CD4-positive, alpha-beta T cell treated with Interleukin-15 for 4 hours (primary cell): ENCODE data around the gene CARS2.
"Not testable (repeated sequence)": the region's sequence is repeated elsewhere in the genome, so short reads cannot be mapped to it uniquely, and the experiment has no call there.

ENCODE experiments used
- DNase-seq: peaks from one replicate; pipeline ENCODE4 v3.0.0-alpha.2; 2020; ENCODE audit warnings: low spot score

The CARS2 gene

DNA sequence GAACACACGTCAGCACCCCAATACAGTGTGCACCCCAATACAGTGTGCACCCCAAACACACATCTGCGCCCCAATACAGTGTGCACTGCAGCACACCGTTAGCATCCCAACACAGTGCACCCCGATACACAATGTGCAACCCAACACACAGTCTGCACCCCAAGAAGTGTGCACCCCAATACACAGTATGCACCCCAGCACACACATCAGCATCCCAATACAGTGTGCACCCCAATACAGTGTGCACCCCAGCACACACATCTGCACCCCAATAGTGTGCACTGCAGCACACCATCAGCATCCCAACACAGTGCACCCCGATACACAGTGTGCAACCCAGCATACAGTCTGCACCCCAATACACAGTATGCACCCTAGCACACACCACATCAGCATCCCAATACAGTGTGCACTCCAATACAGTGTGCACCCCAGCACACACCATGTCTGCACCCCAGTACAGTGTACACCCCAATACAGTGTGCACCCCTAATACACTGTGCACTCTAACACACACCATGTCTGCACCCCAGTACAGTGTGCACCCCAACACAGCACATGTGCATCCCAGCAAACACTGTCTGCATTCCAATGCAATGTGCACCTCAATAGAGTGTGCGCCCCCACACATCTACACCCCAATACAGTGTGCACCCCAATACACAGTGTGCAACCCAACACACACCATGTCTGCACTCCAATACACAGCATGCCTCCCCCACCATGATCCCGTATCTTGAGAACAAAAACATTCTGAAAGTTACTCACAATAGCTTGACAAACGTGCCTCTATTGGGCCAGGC, 855 bp upstream of the CARS2 start:
- DNase-seq = no peak

DNA sequence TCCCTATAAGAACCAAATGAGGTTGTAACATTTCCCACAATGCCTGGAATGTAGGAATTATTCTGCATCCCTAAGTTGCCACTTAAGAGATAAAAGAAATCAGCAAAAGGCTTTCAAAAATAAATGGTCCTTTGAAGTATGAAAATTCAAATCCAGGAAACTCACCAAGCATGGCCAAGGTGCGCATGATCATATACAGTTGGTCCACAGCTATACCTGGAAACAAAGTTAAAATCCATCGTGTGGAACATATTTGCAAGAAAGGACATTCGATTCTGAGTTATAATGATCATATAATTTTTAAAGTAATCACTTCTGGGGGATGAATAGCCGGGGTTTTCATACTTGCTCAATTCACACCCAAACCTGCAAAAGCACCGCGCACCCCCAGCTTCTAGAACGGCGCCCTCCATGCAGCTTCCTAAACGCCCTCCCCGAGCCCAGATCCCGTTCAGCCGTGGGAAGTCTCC, 525 bp downstream of the CARS2 start:
- no peak for DNase-seq

DNA sequence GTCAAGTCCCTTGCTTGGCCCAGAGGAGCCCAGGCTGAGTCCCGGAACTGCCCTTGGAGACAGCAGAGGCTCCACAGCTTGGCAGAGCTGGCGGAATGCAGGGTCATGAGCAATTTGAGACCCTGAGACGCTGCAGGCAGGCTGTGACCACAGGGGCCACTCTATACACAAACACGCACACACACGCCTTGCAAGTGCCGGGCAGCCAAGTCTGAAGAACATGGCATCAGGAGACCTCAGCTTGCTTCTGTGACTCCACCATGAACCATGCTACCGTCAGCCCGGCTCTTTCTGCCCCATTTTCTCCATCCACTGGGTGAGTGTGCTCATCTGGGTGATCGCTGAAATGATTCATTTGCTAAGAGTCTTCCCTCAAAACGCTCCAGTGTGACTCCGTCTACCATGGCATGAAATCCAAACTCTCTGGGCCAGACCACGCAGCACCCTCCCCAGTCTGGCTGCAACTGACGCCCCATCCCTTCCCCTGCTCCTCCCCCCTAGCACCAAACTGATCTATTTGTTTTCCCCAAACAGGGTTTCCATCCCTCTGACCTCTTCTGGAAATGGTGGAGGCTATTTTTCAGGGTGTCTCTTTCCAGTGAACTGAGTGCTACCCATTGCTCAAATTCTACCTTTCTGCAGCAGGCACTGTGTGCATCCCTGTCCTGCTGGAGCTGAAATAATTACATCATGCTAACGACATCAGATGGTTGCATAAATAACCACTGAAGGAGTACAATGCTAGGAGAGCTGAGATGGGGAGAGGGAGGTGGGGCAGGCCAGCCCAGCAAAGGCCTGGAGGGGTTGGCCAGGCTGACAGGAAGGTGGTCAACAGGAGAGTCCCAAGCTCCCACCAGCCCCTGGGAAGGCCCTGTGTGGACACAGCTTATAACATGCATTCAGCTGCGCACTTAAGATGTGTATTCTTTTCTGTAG, 3.1 kb downstream of the CARS2 start:
- no peak for DNase-seq

DNA sequence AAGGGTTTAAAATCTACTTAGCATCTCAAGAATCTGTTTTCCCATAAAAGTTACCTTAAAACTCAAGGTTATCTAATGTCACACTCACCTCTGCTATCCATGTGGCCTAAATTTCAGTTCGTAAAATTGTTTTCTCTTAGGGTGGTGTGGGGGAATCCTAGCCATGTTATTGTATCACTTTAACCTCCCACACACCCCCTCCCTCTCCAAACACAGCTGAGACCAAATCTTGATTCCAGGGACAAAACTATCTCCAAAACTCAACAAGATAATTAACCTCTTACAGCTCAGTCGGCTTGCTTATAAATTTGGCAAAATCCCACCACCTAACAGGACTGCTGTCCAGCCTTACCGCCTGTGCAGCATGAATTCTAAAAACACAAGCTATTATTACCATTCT, 3.8 kb downstream of the CARS2 start:
- DNase-seq = no peak

DNA sequence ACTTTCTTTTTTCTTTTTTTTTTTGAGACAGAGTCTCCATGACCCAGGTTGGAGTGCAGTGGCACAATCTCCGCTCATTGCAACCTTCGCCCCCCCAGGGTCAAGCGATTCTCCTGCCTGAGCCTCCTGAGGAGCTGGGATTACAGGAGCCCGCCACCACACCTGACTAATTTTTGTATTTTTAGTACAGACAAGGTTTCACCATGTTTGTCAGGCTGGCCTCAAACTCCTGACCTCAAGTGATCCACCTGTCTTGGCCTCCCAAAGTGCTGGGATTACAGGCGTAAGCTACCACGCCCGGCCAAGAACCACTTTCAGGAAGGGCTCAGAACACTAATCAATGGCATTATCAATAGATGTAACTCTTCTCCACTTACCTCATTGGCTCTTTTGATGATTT, 4.9 kb downstream of the CARS2 start:
- not testable (repeated sequence) for DNase-seq

DNA sequence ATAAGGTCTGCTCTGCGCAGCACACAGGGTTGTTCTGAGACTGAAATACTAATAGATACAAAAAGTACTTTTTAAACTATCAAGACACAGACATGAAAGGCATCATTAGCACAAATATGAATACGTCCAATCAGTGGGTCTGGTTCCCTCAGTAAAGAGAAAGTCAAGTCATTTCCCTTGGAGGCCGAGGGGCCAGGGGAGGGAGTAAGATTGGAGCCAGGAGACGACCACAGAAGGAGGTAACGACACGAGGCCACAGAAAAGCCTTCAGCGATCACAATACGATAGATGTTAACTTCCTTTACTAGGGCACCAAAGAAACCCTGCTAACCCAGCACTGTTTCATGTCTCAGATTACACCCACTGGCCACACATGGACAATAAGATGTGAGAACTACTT, 5.3 kb downstream of the CARS2 start:
- no peak for DNase-seq

DNA sequence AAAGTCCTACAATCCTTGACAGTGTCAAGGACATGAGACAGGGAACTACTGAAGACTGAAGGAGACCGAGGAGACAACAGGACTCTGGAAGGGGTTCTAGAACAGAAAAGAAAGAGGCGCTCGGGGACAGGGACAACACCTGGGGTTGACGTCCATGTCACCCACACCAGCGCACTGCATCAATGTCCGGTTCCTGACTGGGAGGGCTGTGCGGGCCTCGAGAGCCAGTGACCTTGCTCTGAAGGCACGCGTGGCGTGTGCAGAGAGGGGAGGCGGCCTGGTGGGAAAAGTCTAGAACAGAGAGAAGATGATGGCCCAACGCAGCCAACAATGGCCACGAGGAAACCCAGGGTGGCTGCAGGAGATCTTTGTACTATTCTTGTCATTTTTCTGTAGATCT, 5.7 kb downstream of the CARS2 start:
- DNase-seq = no peak

DNA sequence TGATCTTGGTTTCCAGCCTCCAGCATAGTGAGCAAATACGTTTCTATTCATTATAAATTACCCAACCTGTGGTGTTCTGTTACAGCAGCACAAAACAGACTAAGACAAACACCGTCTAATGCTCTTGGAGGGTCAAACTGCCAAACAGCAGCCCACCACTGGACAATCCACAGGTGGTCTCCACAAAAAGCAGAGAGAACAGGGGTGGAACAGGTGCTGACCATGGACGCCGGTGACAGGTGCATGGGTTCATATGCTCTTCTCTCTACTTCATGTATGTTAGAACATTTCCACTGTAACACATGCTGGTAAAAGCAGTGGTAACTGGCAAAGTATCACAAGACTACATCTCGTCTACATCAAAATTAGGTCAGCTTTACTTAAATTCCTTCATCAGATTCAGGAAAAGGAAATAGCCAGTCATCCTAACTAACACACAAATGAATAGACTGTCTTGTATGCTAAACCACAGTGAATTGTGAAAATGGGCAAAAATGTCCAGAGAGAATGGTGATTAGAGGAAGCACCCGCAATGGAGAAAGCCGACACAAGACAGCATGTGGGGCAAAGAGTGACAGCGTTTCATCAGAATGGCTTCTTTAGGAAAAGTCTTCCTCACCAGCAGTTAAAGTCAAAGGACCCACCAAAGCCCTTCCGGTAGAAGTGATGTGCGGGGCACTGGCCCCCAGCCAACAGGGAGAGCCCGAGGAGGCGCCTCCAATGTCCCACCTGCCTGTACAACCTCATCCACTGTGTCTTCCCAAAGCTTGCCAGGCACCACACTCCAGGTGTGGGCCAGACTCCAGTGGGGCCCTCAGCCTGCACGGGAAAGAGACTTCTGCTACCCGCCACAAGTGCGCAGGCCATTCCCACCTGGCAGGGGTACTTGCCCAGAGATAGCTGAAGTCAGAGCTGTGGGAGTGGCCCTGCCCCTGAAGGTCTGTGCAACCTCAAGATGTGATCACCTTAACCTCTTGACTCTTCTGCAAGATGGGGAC, 6.5 kb downstream of the CARS2 start:
- DNase-seq = no peak

DNA sequence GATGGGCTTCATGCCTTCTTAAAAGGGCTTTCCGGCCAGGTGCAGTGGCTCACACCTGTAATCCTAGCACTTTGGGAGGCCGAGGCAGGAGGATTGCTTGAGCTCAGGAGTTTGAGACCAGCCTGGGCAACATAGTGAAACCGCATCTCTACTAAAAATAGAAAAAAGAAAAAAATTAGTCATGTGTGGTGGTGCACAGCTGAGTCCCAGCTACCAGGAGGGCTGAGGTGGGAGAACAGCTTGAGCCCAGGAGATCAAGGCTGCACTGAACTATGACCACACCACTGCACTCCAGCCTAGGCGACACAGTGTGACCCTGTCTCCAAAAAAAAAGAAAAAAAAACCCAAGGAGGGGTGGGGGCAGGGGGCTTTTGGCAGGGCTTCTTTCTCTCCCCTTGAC, 7.2 kb downstream of the CARS2 start:
- no peak for DNase-seq

DNA sequence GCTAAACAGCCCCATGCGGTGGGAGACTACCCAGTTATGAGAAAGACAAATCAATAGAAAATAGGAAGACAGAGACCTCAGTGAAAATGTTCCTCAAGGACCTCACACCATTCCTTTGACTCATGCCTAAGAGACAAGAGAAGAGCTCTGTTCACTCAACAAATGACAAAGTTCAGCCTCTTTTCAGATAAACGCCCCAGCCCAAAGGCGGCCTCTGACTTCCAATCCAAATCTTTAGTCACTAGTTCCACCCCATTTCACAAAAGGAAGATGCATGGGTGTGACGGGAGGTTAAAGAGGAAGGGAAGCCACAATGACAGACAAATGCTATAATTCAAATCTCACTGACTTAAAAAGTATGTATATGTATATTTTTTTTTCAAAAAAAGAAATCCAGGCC, 8.1 kb downstream of the CARS2 start:
- no peak for DNase-seq

DNA sequence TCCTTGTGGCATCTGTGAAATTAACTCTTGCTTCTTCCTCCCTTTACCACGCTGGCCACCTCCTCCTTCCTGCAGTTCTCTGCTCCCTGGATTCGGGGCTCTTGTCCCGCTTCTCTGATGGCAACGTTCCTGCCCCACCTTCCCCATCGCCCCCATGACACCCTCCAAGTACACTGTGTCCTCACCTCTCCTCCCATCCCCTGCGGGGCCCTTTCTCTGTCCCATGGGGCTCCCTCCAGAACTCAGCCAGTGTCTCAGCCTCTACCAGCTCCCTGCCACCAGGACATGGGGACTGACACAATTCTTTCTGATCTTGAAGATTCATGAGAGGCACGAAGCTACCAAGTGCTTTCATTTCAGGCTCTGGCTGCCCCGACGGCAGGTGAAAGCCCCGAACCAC, 9.1 kb downstream of the CARS2 start:
- DNase-seq = no peak

DNA sequence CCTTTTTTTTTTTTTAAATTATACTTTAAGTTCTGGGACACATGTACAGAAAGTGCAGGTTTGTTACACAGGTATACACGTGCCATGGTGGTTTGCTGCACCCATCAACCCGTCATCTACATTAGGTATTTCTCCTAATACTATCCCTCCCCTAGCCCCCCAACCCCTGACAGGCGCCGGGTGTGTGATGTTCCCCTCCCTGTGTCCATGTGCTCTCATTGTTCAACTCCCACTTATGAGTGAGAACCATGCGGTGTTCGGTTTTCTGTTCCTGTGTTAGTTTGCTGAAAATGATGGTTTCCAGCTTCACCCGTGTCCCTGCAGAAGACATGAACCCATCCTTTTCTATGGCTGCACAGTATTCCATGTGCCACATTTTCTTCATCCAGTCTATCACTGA, 10.1 kb downstream of the CARS2 start:
- DNase-seq = not testable (repeated sequence)

DNA sequence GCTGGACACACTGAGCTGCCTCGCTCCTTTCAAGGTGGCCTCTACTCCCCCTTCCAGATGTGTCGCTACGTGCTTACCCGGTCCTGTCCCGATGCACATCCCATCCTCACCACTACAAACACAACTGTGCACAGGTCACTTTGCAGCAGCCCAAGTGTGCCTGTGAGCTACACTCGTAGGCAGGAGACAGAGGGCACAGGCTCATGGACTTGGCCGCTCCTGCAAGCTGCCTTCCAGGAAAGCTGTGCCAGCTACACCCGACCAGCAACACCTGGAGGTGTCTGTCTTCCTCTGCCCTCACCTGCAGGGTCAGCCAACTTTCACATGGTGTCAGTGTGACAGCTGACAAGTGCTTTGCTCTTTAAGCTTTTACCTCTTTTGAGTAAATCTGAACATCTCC, 15.4 kb downstream of the CARS2 start:
- DNase-seq = no peak

DNA sequence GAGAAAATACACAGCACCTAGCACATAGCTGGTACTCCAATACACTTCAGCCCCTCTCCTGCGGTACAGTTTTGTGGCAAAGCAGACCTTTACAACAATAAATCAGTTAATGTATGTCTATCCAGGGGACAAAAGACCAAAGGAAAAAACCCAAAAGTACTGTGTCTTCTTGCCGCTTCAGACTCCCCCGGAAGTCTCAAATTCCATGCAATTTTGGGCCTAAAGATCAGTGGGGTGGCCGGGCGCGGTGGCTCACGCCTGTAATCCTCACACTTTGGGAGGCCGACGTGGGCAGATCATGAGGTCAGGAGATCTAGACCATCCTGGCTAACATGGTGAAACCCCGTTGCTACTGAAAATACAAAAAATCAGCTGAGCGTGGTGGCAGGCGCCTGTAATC, 16.2 kb downstream of the CARS2 start:
- DNase-seq = no peak

DNA sequence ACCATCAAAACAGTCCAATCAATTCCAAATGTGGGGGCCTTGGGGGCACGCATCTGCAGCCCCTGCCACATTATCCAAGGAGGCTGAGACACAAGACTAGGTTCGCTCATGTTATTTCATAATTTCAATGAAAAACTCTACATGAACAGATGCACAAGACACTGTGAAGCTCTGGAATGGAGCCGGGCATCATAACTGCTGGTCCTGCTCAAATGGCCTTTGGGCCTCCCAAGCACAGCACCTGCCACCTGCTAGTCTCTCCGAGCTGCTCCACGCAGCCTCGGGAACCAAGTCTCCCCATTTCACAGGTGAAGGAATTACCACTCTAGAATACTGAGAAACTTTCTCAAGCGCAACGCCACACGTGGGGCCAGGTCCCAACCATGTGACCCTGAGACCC, 16.9 kb downstream of the CARS2 start:
- no peak for DNase-seq

DNA sequence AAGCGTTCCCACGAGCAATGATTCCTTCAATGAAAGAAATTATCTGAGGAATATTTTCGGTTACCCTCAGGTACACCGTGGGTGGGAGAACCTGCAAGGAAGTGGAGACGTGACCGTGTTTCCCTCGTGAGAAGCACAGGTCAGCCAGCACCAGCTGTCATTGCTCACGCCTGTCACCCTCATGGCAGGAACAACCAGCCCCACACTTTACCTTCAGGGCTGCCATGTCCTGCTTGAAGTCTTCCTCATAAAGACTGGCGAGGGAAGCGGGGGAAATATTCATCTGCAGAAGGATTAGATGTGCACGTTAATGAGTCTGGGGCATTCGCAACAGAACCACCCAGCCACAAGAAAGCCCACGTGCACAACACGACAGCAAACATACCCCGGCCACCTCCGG, 18.2 kb downstream of the CARS2 start:
- DNase-seq = no peak

DNA sequence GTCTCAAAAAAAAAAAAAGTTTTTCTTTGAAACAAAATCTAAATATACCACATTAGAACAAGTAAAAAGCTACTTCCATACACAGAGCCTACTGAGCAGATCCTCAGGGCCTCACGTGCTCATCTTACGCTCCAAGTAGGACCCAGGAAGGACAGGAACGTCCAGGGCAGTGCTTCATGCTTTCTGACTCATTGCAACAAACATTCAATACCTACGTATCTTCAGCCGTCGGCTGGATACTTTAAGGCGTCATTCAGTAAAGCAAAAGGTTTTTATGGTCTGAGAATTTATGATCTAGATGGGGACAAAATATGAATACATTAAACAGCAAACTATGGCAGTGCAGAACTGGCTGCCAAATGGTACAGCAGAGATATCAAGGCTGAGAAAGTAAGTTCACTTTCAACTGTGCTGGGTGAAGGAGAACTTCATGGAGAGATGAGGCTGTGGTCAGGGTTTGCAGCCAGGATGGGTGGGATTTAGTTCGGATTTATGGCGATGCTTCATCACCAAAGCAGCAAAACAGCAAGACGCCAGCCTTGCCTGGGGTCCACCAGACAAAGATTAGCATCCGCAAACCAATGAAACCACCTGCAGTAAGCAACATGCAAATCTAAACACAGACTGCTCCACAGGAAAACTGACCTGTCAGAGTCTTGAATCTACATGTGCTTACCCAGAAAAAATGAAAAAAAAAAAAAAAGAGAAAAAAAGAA, 20.5 kb downstream of the CARS2 start:
- DNase-seq = no peak

DNA sequence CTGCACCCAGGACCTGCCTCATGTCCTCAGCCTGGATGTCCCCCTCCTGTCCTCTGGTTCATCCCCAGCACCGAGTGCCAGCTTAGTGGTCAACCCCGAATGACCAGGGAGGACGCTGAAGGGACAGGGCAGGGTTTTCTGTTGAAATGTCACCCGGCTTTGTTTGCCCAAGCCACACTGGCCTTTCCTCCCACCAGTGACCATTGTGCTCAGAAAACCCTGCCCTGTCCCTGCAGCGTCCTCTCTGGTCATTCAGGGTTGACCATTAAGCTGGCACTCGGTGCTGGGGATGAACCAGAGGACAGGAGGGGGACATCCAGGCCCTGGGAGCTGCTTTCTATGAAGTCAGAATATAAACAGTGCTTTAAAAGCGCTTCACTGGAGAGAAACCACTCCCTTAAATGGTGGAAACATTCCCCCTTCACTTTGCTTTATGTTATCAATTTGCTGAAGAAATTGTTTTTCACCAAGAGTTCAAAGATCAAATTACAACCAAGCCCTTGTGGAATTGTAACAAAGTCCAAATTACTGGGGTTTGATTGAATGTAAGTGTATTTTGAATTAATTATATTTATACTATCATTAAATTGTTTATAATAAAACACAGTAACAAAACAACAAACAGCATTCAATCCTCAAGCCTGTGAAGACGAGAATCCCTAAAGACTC, 21.4 kb downstream of the CARS2 start:
- DNase-seq = no peak

DNA sequence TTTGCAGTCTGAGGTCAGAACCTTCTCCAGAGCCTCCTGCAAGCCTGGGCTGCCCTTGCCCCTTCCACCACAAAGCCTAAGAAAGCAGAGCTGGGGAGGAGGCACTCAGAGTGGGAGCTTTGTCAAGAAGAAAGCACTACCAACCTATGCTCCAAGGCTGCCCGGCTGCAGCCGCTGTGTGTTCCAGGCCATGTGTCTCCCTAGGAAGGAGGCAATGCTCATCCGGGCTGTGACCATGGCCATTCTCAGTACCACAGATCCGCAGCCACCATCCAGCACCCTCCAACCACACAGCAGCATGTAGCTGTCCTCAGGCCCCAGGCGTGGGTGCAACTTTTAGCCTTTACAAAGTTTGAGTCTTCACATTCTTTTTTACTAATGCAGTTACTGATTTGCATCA, 22.0 kb downstream of the CARS2 start:
- DNase-seq = no peak

DNA sequence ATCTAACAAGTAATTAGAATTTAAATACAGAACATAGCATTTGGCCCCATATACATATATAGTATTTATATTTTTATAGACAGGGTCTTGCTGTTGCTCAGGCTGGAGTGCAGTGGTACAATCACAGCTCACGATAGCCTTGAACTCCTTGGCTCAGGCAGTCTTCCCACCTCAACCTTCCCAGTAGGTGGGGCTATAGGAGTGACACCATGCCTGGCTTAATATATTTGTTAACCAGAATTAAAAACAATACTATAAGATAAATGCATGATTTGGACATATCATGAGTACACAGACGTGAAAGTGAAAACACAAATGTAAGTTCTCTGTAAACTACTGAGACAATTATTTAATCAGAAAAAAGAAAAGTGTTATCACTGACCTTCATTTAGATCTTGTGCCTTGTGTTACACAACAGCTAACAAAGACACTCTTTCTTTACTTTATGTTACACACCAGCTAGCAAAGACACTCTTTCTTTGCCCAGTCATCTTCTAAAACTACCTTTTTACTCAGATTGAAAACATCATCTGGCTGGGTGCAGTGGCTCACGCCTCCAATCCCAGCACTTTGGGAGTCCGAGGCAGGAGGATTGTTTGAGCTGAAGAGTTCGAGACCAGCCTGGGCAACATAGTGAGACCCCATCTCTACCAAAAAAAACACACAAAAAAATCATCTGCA, 22.6 kb downstream of the CARS2 start:
- DNase-seq = peak; percentile 25
